GM12878 (cell line): Measurements from ENCODE around the gene SLC9A8. TPM values are rescaled to one million over a fixed set of nuclear protein-coding genes. Genes with fewer than 3 reads are reported as not detected.

ENCODE experiments used
- ATAC-seq: fragments of 200-7000 bp; cut with Tn5 transposase; 3 replicates; pipeline ENCODE4 v1.9.1; 2020; ENCODE audit warnings: mild to moderate bottlenecking, moderate library complexity
- BruUV-seq: library from RNA; stranded (reverse); fragments of 400-500 nt; replicated peaks from 2 replicates; lab custom pipeline; 2021; lab: Mats Ljungman, UMichigan
- CTCF ChIA-PET: fragments of 300-600 bp; sonication (Branson Sonifier 250); formaldehyde crosslinking; extraction: SDS; loops from one replicate; lab custom pipeline; 2021; ENCODE audit warnings: inconsistent platforms; lab: Yijun Ruan, JAX
- POLR2A ChIA-PET: fragments of 350-600 bp; formaldehyde crosslinking; extraction: SDS; loops from one replicate; lab custom pipeline; 2021; ENCODE audit warnings: inconsistent platforms; lab: Charles Lee
- RAD21 ChIA-PET: fragments of 300-600 bp; sonication (Branson Sonifier 250); formaldehyde crosslinking; loops from one replicate; lab custom pipeline; 2023; ENCODE audit warnings: antibody characterized with exemption; ENCODE audit not compliant: unreplicated experiment; lab: Charles Lee
- SMC1A ChIA-PET: fragments of 300-600 bp; sonication (Branson Sonifier 250); formaldehyde crosslinking; loops from one replicate; lab custom pipeline; 2023; ENCODE audit not compliant: unreplicated experiment, uncharacterized antibody; lab: Charles Lee
- DNase-seq: peaks from one replicate; pipeline ENCODE4 v3.0.0-alpha.2; 2011; ENCODE audit warnings: low read depth, low spot score
- FAIRE-seq: peaks from 3 replicates; lab custom pipeline; 2011; peaks lifted over from hg19 to GRCh38; lab: Jason Lieb, UNC
- H2AFZ ChIP-seq: 2 replicates; pipeline ENCODE4 v1.6.0; 2011; ENCODE audit warnings: low read depth, low read length, control low read depth; ENCODE audit not compliant: control insufficient read depth
- H3K27ac ChIP-seq: 2 replicates; pipeline ENCODE4 v1.5.1; 2011; ENCODE audit warnings: control low read depth; ENCODE audit not compliant: control insufficient read depth, insufficient read depth
- H3K27me3 ChIP-seq, 2 experiments: replicated peaks in 1 of 2; 2 replicates each; pipeline versions ENCODE4 v1.6.0 to v1.6.1; 2011; ENCODE audit warnings: low read length in 1 of 2; ENCODE audit not compliant: control insufficient read depth in 2 of 2, insufficient read depth in 2 of 2
- H3K36me3 ChIP-seq, 2 experiments: 2 replicates each; pipeline ENCODE4 v1.5.1; 2011; ENCODE audit warnings: low read length in 1 of 2; ENCODE audit not compliant: control insufficient read depth in 2 of 2, insufficient read depth in 2 of 2
- H3K4me1 ChIP-seq: 2 replicates; pipeline ENCODE4 v1.6.1; 2011; ENCODE audit warnings: mild to moderate bottlenecking, low read length, moderate library complexity, mixed read lengths; ENCODE audit not compliant: control insufficient read depth, insufficient read depth
- H3K4me2 ChIP-seq: 2 replicates; pipeline ENCODE4 v1.6.0; 2011; ENCODE audit warnings: control low read depth; ENCODE audit not compliant: control insufficient read depth, insufficient read depth
- H3K4me3 ChIP-seq: fragments of 200-600 bp; sonication (generic); 2 replicates; pipeline ENCODE4 v1.5.1; 2016
- H3K79me2 ChIP-seq: 2 replicates; pipeline ENCODE4 v1.6.0; 2011; ENCODE audit warnings: low read length; ENCODE audit not compliant: control insufficient read depth, insufficient read depth
- H3K9ac ChIP-seq: 2 replicates; pipeline ENCODE4 v1.8.0; 2011; ENCODE audit warnings: low read length, control low read depth, mixed read lengths; ENCODE audit not compliant: control insufficient read depth, insufficient read depth
- H3K9me3 ChIP-seq: replicated peaks from 3 replicates; pipeline ENCODE4 v1.5.1; 2011; ENCODE audit warnings: mild to moderate bottlenecking, low read length; ENCODE audit not compliant: control insufficient read depth, insufficient read depth
- H4K20me1 ChIP-seq: 2 replicates; pipeline ENCODE4 v1.6.0; 2011; ENCODE audit not compliant: control insufficient read depth, insufficient read depth
- BCL3 ChIP-seq: IDR thresholded peaks from 2 replicates; pipeline ENCODE4 v1.6.1; 2011; ENCODE audit warnings: borderline replicate concordance, low read depth, mild to moderate bottlenecking, moderate library complexity, low read length; ENCODE audit not compliant: insufficient read depth, poor library complexity, severe bottlenecking
- CBFB ChIP-seq: IDR thresholded peaks from 2 replicates; pipeline ENCODE4 v1.6.1; 2016; ENCODE audit warnings: antibody characterized with exemption, low read depth
- ELK1 ChIP-seq: IDR thresholded peaks from 2 replicates; pipeline ENCODE4 v1.6.1; 2012; ENCODE audit warnings: low read depth, low read length, improper control_type of control experiment
- RB1 ChIP-seq: fragments of 450-650 bp; formaldehyde crosslinking; IDR thresholded peaks from 2 replicates; pipeline ENCODE4 v1.6.1; 2017; ENCODE audit warnings: mild to moderate bottlenecking, borderline replicate concordance
- RBBP5 ChIP-seq: fragments of 200-600 bp; sonication (generic); conservative IDR thresholded peaks from 2 replicates; pipeline ENCODE4 v1.6.1; 2016
- RCOR1 ChIP-seq: conservative IDR thresholded peaks from 2 replicates; pipeline ENCODE4 v1.6.1; 2012; ENCODE audit warnings: low read depth, low read length, improper control_type of control experiment
- RELB ChIP-seq: fragments of 450-650 bp; IDR thresholded peaks from 2 replicates; pipeline ENCODE4 v1.6.1; 2017; ENCODE audit warnings: low read depth, mild to moderate bottlenecking, moderate library complexity
- SIN3A ChIP-seq: IDR thresholded peaks from 2 replicates; pipeline ENCODE4 v1.6.1; 2012; ENCODE audit warnings: low read depth, low read length, improper control_type of control experiment
- SKIL ChIP-seq: fragments of 450-650 bp; IDR thresholded peaks from 2 replicates; pipeline ENCODE4 v1.6.1; 2017; ENCODE audit warnings: mild to moderate bottlenecking, low read depth, inconsistent platforms; ENCODE audit not compliant: poor library complexity, severe bottlenecking
- SMAD1 ChIP-seq: fragments of 450-650 bp; IDR thresholded peaks from 2 replicates; pipeline ENCODE4 v1.6.1; 2018; ENCODE audit warnings: mild to moderate bottlenecking, low read depth; ENCODE audit not compliant: partially characterized antibody
- SUZ12 ChIP-seq: fragments of 200-600 bp; sonication (generic); IDR thresholded peaks from one replicate; pipeline ENCODE4 v1.6.1; 2018; ENCODE audit warnings: antibody characterized with exemption, mild to moderate bottlenecking; ENCODE audit not compliant: unreplicated experiment
- TCF3 ChIP-seq: IDR thresholded peaks from 2 replicates; pipeline ENCODE4 v1.6.1; 2012; ENCODE audit warnings: low read depth, mild to moderate bottlenecking, low read length, borderline replicate concordance; ENCODE audit not compliant: insufficient read depth
- ZBED1 ChIP-seq: IDR thresholded peaks from 2 replicates; pipeline ENCODE4 v1.6.1; 2016; ENCODE audit warnings: borderline replicate concordance
- WGBS: methylation state at CpG from one replicate; pipeline ENCODE4 v1.1.6; 2016; ENCODE audit warnings: low lambda C conversion rate; ENCODE audit not compliant: insufficient replicate concordance, insufficient coverage; ENCODE audit errors: missing lambda C conversion rate; 5-methylcytosine and 5-hydroxymethylcytosine counted together
- in situ Hi-C: fragments of 300-500 bp; cut with MboI; formaldehyde crosslinking; loops from 9 replicates; pipeline ENCODE4 v1.14.3; 2018; ENCODE audit warnings: mixed read lengths
- intact Hi-C: fragments of 100-400 bp; cut with micrococcal nuclease; formaldehyde crosslinking; loops from one replicate; pipeline ENCODE4 v1.14.2; 2022; ENCODE audit not compliant: unreplicated experiment
- polyA plus RNA-seq, 11 experiments: library from polyadenylated mRNA; depleted of rRNA in 4 of 11; unstranded in 6 of 11; stranded (reverse) in 5 of 11; fragments of >200 nt; fragmentation: Nextera tagmentation in 4 of 11; fragmentation: Illumina TruSeq in 1 of 11; extraction: Ambion mirVana in 4 of 11; extraction: Trizol in 1 of 11; gene quantifications; 1 replicate in 1 of 11; 2 replicates in 10 of 11; pipeline versions ENCODE4 v1.2.1 to v1.2.3, GENCODE V29; 2011 to 2016; ENCODE audit warnings: inconsistent platforms in 2 of 11, missing spikeins in 2 of 11, low read depth in 1 of 11
- total RNA-seq, 4 experiments: library from RNA; depleted of rRNA in 3 of 4; stranded (reverse); fragments of >200 nt in 3 of 4; fragmentation: Illumina TruSeq in 1 of 4; extraction: Trizol in 1 of 4; gene quantifications; 2 replicates each; pipeline versions ENCODE4 v1.2.1 to v1.2.3, GENCODE V29; 2013 to 2021

The SLC9A8 gene
- total and polyA plus RNA-seq, 10 of the 15 experiments (the other 5 are each of a cell fraction or from before 2014, with no cell fraction given), result 0.40 to 15.5 (median 6.5) TPM

- no peak overlapping the region for H3K4me2 ChIP-seq
- H3K9me3 ChIP-seq, result no peaks in the 10 kb centered on the region
- no TSS peak for BruUV-seq
- ChIA-PET POLR2A (no interaction called here), CTCF (interaction anchor here (0.9 to 5.0 kb wide), 2 partner anchors 13 to 43 kb away, joined by 3 to 22 read pairs; no protein-coding TSS in a partner anchor), SMC1A (interaction anchor here (0.9 to 3.2 kb wide), 6 partner anchors 9 to 224 kb away, joined by 3 to 12 read pairs (median 4); no protein-coding TSS in a partner anchor), RAD21 (interaction anchor here (0.6 to 2.5 kb wide), 5 partner anchors 9 to 222 kb away, joined by 3 to 6 read pairs (median 4); no protein-coding TSS in a partner anchor)
- peaks cover 7 to 9% of the 10 kb centered on the region in 2 experiments for H3K36me3 ChIP-seq
- peaks cover 17% of the 10 kb centered on the region for H3K4me1 ChIP-seq
- no peak overlapping the region for H3K9ac ChIP-seq
- 69% methylated on average over 13 of the region's 13 CpGs for WGBS
- DNase-seq, result no peak
- intact Hi-C loops, result no loop called here
- H4K20me1 ChIP-seq, result no peaks in the 10 kb centered on the region
- H3K27ac ChIP-seq, result peak overlapping the region; percentile 58
- peak; percentile 31 for ATAC-seq
- no peaks in the 10 kb centered on the region for H3K27me3 ChIP-seq
- in situ Hi-C loops, result no loop called here
- H3K79me2 ChIP-seq, result no peaks in the 10 kb centered on the region
- no peak overlapping the region for H3K4me3 ChIP-seq
- no peak overlapping the region for H2AFZ ChIP-seq
- FAIRE-seq, result no peak
- no peak for TF ChIP-seq SIN3A
- TF ChIP-seq RB1, result 0 out of 2 replicates have a peak, but pooled peaks have one; percentile 25
- no peak for TF ChIP-seq CBFB
- peak; percentile 83 for TF ChIP-seq SKIL
- peak; percentile 83 for TF ChIP-seq RELB
- no peak for TF ChIP-seq ELK1
- no peak for TF ChIP-seq ZBED1
- TF ChIP-seq RCOR1, result no peak
- TF ChIP-seq TCF3, result no peak
- no peak for TF ChIP-seq SMAD1
- no peak for TF ChIP-seq BCL3
- no peak for TF ChIP-seq RBBP5
- no peak for TF ChIP-seq SUZ12
Measured at GRCh38 chr20:49832632-49833327, 20.2 kb downstream of the SLC9A8 start.
